H9 (cell line): ENCODE results near the gene RNLS. TPM values are rescaled to one million over a fixed set of nuclear protein-coding genes. Genes with fewer than 3 reads are reported as not detected.

Experiments used
- DNase-seq: peaks from one replicate; pipeline ENCODE4 v3.0.0-alpha.2; 2017
- H2AFZ ChIP-seq: one replicate; pipeline ENCODE4 v1.6.1; 2013; ENCODE audit warnings: mild to moderate bottlenecking, low read length, control low read depth, moderate library complexity
- H2AK5ac ChIP-seq: 2 replicates; pipeline ENCODE4 v1.6.1; 2013; ENCODE audit warnings: low read length, control low read depth, mixed read lengths; ENCODE audit not compliant: insufficient read length
- H2BK120ac ChIP-seq: one replicate; pipeline ENCODE4 v1.6.1; 2013; ENCODE audit warnings: low read depth, mild to moderate bottlenecking, low read length, control low read depth, inconsistent platforms; ENCODE audit not compliant: poor library complexity, severe bottlenecking
- H2BK12ac ChIP-seq: 2 replicates; pipeline ENCODE4 v1.6.1; 2013; ENCODE audit warnings: low read length, control low read depth, mixed read lengths, low read depth; ENCODE audit not compliant: insufficient read length
- H2BK15ac ChIP-seq: 2 replicates; pipeline ENCODE4 v1.6.1; 2013; ENCODE audit warnings: low read depth, low read length, control low read depth
- H2BK20ac ChIP-seq: one replicate; pipeline ENCODE4 v1.6.1; 2013; ENCODE audit warnings: low read depth, mild to moderate bottlenecking, low read length, control low read depth, inconsistent platforms; ENCODE audit not compliant: poor library complexity, severe bottlenecking
- H2BK5ac ChIP-seq: 2 replicates; pipeline ENCODE4 v1.6.1; 2013; ENCODE audit warnings: low read length, control low read depth, mixed read lengths; ENCODE audit not compliant: insufficient read length
- H3K14ac ChIP-seq: 2 replicates; pipeline ENCODE4 v1.6.1; 2013; ENCODE audit warnings: low read length, control low read depth; ENCODE audit not compliant: insufficient read depth
- H3K18ac ChIP-seq: 2 replicates; pipeline ENCODE4 v1.6.1; 2013; ENCODE audit warnings: low read depth, mild to moderate bottlenecking, mixed read lengths, low read length, control low read depth; ENCODE audit not compliant: insufficient read length
- H3K23ac ChIP-seq: 2 replicates; pipeline ENCODE4 v1.6.1; 2013; ENCODE audit warnings: low read length, control low read depth, mixed read lengths, low read depth; ENCODE audit not compliant: insufficient read length
- H3K23me2 ChIP-seq: 2 replicates; pipeline ENCODE4 v1.6.1; 2013; ENCODE audit warnings: low read depth, mild to moderate bottlenecking, mixed read lengths, low read length, control low read depth; ENCODE audit not compliant: insufficient read length, poor library complexity, severe bottlenecking
- H3K27ac ChIP-seq: 2 replicates; pipeline ENCODE4 v1.5.1; 2013; ENCODE audit warnings: low read length, control low read depth, mixed read lengths, low read depth; ENCODE audit not compliant: insufficient read length
- H3K27me3 ChIP-seq: 2 replicates; pipeline ENCODE4 v1.6.1; 2013; ENCODE audit warnings: low read length, control low read depth, inconsistent platforms; ENCODE audit not compliant: insufficient read depth
- H3K4ac ChIP-seq: 2 replicates; pipeline ENCODE4 v1.6.1; 2013; ENCODE audit warnings: low read depth, mild to moderate bottlenecking, control low read depth, inconsistent platforms, low read length, moderate library complexity
- H3K4me1 ChIP-seq: 2 replicates; pipeline ENCODE4 v1.6.1; 2013; ENCODE audit warnings: low read length, control low read depth, inconsistent platforms; ENCODE audit not compliant: insufficient read depth
- H3K4me2 ChIP-seq: 2 replicates; pipeline ENCODE4 v1.6.1; 2013; ENCODE audit warnings: low read length, control low read depth, mixed read lengths; ENCODE audit not compliant: insufficient read length, insufficient read depth
- H3K56ac ChIP-seq: 2 replicates; pipeline ENCODE4 v1.6.1; 2013; ENCODE audit warnings: low read depth, mild to moderate bottlenecking, mixed read lengths, low read length, control low read depth; ENCODE audit not compliant: insufficient read length
- H3K79me1 ChIP-seq: 2 replicates; pipeline ENCODE4 v1.6.1; 2013; ENCODE audit warnings: low read depth, mild to moderate bottlenecking, moderate library complexity, low read length, control low read depth, inconsistent platforms; ENCODE audit not compliant: insufficient read depth, poor library complexity, severe bottlenecking
- H3K79me2 ChIP-seq: 2 replicates; pipeline ENCODE4 v1.6.1; 2013; ENCODE audit warnings: low read length, control low read depth, inconsistent platforms; ENCODE audit not compliant: insufficient read depth
- H3K9ac ChIP-seq: 2 replicates; pipeline ENCODE4 v1.6.1; 2013; ENCODE audit warnings: low read length, control low read depth, mixed read lengths; ENCODE audit not compliant: insufficient read length; ENCODE audit errors: extremely low read depth
- H3K9me3 ChIP-seq: one replicate; pipeline ENCODE4 v1.6.1; 2013; ENCODE audit warnings: low read depth, low read length, inconsistent platforms; ENCODE audit not compliant: control insufficient read depth
- H3T11ph ChIP-seq: one replicate; pipeline ENCODE4 v1.6.1; 2013; ENCODE audit warnings: mild to moderate bottlenecking, low read length, control low read depth, inconsistent platforms
- H4K20me1 ChIP-seq: one replicate; pipeline ENCODE4 v1.6.1; 2013; ENCODE audit not compliant: control insufficient read depth, insufficient read length, insufficient read depth
- H4K5ac ChIP-seq: 2 replicates; pipeline ENCODE4 v1.6.1; 2013; ENCODE audit warnings: low read depth, mild to moderate bottlenecking, mixed read lengths, low read length, control low read depth; ENCODE audit not compliant: insufficient read length
- H4K8ac ChIP-seq: replicated peaks from 2 replicates; pipeline ENCODE4 v1.6.1; 2013; ENCODE audit warnings: low read length, control low read depth, mixed read lengths, low read depth; ENCODE audit not compliant: insufficient read length
- H4K91ac ChIP-seq: 2 replicates; pipeline ENCODE4 v1.6.1; 2013; ENCODE audit warnings: low read depth, mild to moderate bottlenecking, moderate library complexity, mixed read lengths, low read length, control low read depth; ENCODE audit not compliant: insufficient read length
- H3K27ac Mint-ChIP-seq, 3 experiments: 2 replicates in 2 of 3; 3 replicates in 1 of 3; pipeline ENCODE4 v1.8.0; 2020 to 2021; ENCODE audit warnings: mixed read lengths in 3 of 3, mild to moderate bottlenecking in 1 of 3, moderate library complexity in 1 of 3
- H3K27me3 Mint-ChIP-seq: 2 replicates; pipeline ENCODE4 v1.8.0; 2021; ENCODE audit warnings: low read depth, mild to moderate bottlenecking, moderate library complexity, mixed read lengths
- H3K36me3 Mint-ChIP-seq, 3 experiments: 2 replicates in 2 of 3; 3 replicates in 1 of 3; pipeline ENCODE4 v1.8.0; 2020 to 2021; ENCODE audit warnings: low read depth in 3 of 3, mixed read lengths in 3 of 3; ENCODE audit not compliant: insufficient read depth in 1 of 3
- H3K4me1 Mint-ChIP-seq, 2 experiments: 2 replicates each; pipeline ENCODE4 v1.8.0; 2020; ENCODE audit warnings: mixed read lengths in 2 of 2
- H3K4me3 Mint-ChIP-seq, 2 experiments: 2 replicates in 1 of 2; 3 replicates in 1 of 2; pipeline ENCODE4 v1.8.0; 2020 to 2021; ENCODE audit warnings: mild to moderate bottlenecking in 2 of 2, mixed read lengths in 2 of 2, moderate library complexity in 1 of 2
- H3K9me3 Mint-ChIP-seq, 2 experiments: 2 replicates in 1 of 2; 3 replicates in 1 of 2; pipeline ENCODE4 v1.8.0; 2020; ENCODE audit warnings: mild to moderate bottlenecking in 2 of 2, mixed read lengths in 2 of 2, moderate library complexity in 1 of 2
- WGBS: extraction: QIAGEN DNeasy Blood & Tissue Kit; methylation state at CpG from one replicate; pipeline ENCODE4 v1.1.7; 2013; ENCODE audit warnings: missing lambda C conversion rate, low lambda C conversion rate, mixed read lengths; ENCODE audit not compliant: insufficient read length; ENCODE audit errors: extremely low coverage; 5-methylcytosine and 5-hydroxymethylcytosine counted together
- total RNA-seq: library from RNA; stranded (reverse); gene quantifications from 2 replicates; pipeline ENCODE4 v1.2.1, GENCODE V29; 2021
- TF ChIP-seq, protein P1 (sequence below): fragments of 200-600 bp; sonication (generic); conservative IDR thresholded peaks from 3 replicates; pipeline ENCODE4 v1.8.0; 2021; ENCODE audit warnings: antibody characterized with exemption, mild to moderate bottlenecking

Gene RNLS
- total RNA-seq, 1 experiment from 2014 or later: 7.5 TPM

DNA sequence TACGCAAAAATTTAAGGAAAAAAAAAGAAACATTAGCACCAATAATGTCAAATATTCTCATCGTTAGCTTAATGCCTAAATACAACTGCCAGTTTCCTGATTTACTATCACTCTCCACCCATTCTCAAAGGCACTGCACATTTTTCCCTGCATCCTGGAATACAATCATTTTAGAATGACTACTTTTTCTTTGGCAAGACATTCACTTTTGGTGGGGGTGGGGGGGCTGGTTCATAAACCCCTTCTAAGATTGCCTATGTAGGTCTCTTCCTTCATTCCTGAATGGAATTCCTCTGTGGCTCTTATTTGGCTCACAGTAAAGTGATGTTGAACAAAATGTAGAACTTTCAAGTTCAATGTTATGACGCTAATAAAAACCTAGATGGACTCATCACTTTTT is 74.3 kb downstream of the RNLS start:
- WGBS: no CpG with 5 or more reads among the region's 3 CpGs
- H3K9me3 ChIP-seq: no peaks in the 10 kb centered on the region
- H3K79me2 ChIP-seq: no peaks in the 10 kb centered on the region

More for the DNA sequence above, 74.3 kb downstream of the RNLS start:
- Histone ChIP-seq H4K20me1 (no peaks in the 10 kb centered on the region), H3K14ac (no peak overlapping the region), H3K9ac (no peak overlapping the region), H2AFZ (no peak overlapping the region), H3T11ph (no peak overlapping the region), H3K27ac (no peak overlapping the region), H2BK5ac (no peak overlapping the region), H2BK15ac (no peak overlapping the region), H3K18ac (no peak overlapping the region), H4K8ac (no peak overlapping the region), H3K27me3 (no peaks in the 10 kb centered on the region), H4K5ac (no peak overlapping the region), H3K4me2 (no peak overlapping the region), H2AK5ac (no peak overlapping the region), H3K79me1 (no peaks in the 10 kb centered on the region), H3K23me2 (no peaks in the 10 kb centered on the region), H2BK12ac (no peak overlapping the region), H3K23ac (no peak overlapping the region), H3K4me1 (peaks cover 2% of the 10 kb centered on the region; the same call in 1 of the 2 replicates), H4K91ac (no peak overlapping the region), H3K4ac (no peak overlapping the region), H2BK20ac (no peak overlapping the region), H3K56ac (no peak overlapping the region), H2BK120ac (no peak overlapping the region)
- H3K27ac Mint-ChIP-seq: no peak overlapping the region
- no peaks in the 10 kb centered on the region for H3K9me3 Mint-ChIP-seq
- no peak overlapping the region for H3K4me3 Mint-ChIP-seq
- H3K36me3 Mint-ChIP-seq: no peaks in the 10 kb centered on the region
- DNase-seq: no peak
- H3K27me3 Mint-ChIP-seq: no peaks in the 10 kb centered on the region
- H3K4me1 Mint-ChIP-seq: peaks cover 19 to 24% of the 10 kb centered on the region in 2 experiments
- TF ChIP-seq, protein P1, sequence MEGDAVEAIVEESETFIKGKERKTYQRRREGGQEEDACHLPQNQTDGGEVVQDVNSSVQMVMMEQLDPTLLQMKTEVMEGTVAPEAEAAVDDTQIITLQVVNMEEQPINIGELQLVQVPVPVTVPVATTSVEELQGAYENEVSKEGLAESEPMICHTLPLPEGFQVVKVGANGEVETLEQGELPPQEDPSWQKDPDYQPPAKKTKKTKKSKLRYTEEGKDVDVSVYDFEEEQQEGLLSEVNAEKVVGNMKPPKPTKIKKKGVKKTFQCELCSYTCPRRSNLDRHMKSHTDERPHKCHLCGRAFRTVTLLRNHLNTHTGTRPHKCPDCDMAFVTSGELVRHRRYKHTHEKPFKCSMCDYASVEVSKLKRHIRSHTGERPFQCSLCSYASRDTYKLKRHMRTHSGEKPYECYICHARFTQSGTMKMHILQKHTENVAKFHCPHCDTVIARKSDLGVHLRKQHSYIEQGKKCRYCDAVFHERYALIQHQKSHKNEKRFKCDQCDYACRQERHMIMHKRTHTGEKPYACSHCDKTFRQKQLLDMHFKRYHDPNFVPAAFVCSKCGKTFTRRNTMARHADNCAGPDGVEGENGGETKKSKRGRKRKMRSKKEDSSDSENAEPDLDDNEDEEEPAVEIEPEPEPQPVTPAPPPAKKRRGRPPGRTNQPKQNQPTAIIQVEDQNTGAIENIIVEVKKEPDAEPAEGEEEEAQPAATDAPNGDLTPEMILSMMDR: no peak
